Body of pancreas (tissue), 4 donors: ENCODE data around the gene SLC19A1. TPM values are rescaled to one million over a fixed set of nuclear protein-coding genes. Genes with fewer than 3 reads are reported as not detected.

Source experiments
- ATAC-seq: fragments of 150-250 bp; one replicate; pipeline ENCODE4 v1.9.1; 2016
- DNase-seq, 4 donors: peaks; one replicate each; pipeline ENCODE4 v3.0.0-alpha.2; 2019
- H3K27ac ChIP-seq, 4 donors: fragments of 200-600 bp; sonication (generic); 1 replicate in 3 of 4; 2 replicates in 1 of 4; pipeline versions ENCODE4 v1.5.1 to v1.6.1; 2016 to 2019; ENCODE audit warnings: mild to moderate bottlenecking in 1 of 4, mixed read lengths in 1 of 4, moderate library complexity in 1 of 4
- H3K27me3 ChIP-seq, 2 donors: fragments of 200-600 bp; sonication (generic); one replicate each; pipeline ENCODE4 v1.6.0; 2016; ENCODE audit warnings: mild to moderate bottlenecking in 1 of 2
- H3K36me3 ChIP-seq, 2 donors: fragments of 200-600 bp; sonication (generic); replicated peaks in 1 of 2; 2 replicates each; pipeline ENCODE4 v1.5.1; 2016; ENCODE audit warnings: low read depth in 2 of 2; ENCODE audit not compliant: insufficient read depth in 1 of 2
- H3K4me1 ChIP-seq: fragments of 200-600 bp; sonication (generic); one replicate; pipeline ENCODE4 v1.6.0; 2016
- H3K4me3 ChIP-seq, 2 donors: fragments of 200-600 bp; sonication (generic); 1 replicate in 1 of 2; 2 replicates in 1 of 2; pipeline ENCODE4 v1.5.1; 2016 to 2019
- H3K9me3 ChIP-seq, 3 donors: fragments of 200-600 bp; sonication (generic); 1 replicate in 2 of 3; 2 replicates in 1 of 3; pipeline ENCODE4 v1.5.1; 2016
- POLR2A ChIP-seq, 3 donors: fragments of 450-650 bp; IDR thresholded peaks; one replicate each; pipeline ENCODE4 v1.6.1; 2016; ENCODE audit warnings: antibody characterized with exemption in 3 of 3, mild to moderate bottlenecking in 2 of 3
- WGBS, 2 donors: methylation state at CpG; one replicate each; pipeline ENCODE4 v1.1.5; 2017; 5-methylcytosine and 5-hydroxymethylcytosine counted together
- intact Hi-C: fragments of 100-400 bp; cut with DNase I; formaldehyde crosslinking; loops from one replicate; pipeline ENCODE4 v1.15.1; 2023
- total RNA-seq, 2 donors: library from RNA; depleted of rRNA; stranded (reverse); fragments of >200 nt; gene quantifications; one replicate each; pipeline ENCODE4 v1.1.0, GENCODE V29; 2016
- TF ChIP-seq, protein P1 (sequence below), 7 experiments: fragments of 450-650 bp in 4 of 7; fragments of 200-600 bp in 3 of 7; sonication (generic) in 3 of 7; IDR thresholded peaks; one replicate each; pipeline ENCODE4 v1.5.1; 2016 to 2019; ENCODE audit warnings: antibody characterized with exemption in 7 of 7

The SLC19A1 gene
- total RNA-seq, 2 donors from 2014 or later = 2.6 to 7.0 TPM

DNA sequence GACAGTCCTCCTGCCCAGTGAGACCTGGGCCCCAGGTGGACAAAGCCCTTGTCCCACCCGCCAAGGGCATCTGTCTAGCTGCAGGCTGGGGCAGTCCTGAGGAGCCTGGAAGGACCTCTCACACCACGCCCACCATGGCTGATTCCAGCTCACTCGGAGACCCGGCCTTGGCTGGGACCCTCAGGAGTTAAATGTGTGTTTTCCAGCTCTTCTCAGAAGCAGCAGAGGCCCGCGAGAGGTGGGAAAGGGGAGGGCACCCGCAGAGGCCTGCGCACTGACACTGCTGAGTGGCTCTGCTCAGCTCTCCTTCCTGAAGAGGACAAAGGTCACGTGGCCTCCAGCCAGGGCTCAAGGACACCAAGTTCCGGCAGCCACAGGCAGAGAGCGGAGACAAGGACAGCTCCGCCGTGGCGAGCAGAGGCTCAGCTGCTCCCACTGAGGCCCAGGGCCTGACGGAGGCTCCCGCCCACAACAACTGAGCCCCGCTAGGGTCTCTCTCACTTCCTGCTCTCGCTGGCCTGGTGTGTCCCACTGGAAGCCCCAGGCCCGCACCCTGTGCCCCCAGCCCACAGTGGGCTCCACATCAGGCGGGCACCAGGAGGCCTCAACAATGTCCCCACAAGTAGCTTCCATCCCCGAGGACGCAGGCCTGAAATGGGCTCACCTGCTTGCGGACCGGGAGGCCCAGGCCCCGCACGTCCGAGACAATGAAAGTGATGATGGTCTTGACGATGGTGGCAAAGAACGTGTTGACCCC is 16.9 kb downstream of the SLC19A1 start:
- WGBS, 2 donors = 63 to 64% methylated on average over 12 to 29 of the region's 29 CpGs
- TF ChIP-seq POLR2A (IDR thresholded peaks at IDR 0.05) = no peak
- TF ChIP-seq, protein P1, sequence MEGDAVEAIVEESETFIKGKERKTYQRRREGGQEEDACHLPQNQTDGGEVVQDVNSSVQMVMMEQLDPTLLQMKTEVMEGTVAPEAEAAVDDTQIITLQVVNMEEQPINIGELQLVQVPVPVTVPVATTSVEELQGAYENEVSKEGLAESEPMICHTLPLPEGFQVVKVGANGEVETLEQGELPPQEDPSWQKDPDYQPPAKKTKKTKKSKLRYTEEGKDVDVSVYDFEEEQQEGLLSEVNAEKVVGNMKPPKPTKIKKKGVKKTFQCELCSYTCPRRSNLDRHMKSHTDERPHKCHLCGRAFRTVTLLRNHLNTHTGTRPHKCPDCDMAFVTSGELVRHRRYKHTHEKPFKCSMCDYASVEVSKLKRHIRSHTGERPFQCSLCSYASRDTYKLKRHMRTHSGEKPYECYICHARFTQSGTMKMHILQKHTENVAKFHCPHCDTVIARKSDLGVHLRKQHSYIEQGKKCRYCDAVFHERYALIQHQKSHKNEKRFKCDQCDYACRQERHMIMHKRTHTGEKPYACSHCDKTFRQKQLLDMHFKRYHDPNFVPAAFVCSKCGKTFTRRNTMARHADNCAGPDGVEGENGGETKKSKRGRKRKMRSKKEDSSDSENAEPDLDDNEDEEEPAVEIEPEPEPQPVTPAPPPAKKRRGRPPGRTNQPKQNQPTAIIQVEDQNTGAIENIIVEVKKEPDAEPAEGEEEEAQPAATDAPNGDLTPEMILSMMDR (IDR thresholded peaks at IDR 0.05) = no peak
- Histone ChIP-seq H3K27me3 (no peaks in the 10 kb centered on the region), H3K36me3 (no peaks in the 10 kb centered on the region), H3K9me3 (no peaks in the 10 kb centered on the region), H3K4me1 (peaks cover 10% of the 10 kb centered on the region), H3K27ac (no peak overlapping the region), H3K4me3 (no peak overlapping the region)
- intact Hi-C loops = no loop called here
- ATAC-seq = peak; percentile 59
- DNase-seq = peak; percentile 50 to 72 (median 63)

DNA sequence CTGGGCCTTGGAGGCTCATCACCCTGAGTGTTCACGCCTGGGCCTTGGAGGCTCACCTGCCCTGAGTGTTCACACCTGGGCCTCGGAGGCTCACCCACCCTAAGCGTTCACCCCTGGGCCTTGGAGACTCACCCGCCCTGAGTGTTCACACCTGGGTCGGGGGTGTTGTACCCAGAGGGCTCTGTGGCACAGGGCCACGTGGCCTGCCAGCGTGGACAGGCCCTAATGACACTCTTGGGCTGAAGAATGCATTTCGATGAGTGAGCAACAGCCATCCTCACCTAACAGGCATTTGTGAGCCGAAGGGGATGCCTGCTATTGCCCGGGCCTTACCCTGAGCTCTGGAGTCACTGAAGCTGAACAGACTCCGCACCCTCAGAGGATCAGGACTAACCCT is 17.5 kb downstream of the SLC19A1 start:
- H3K27me3 ChIP-seq = no peaks in the 10 kb centered on the region
- no peak overlapping the region for H3K4me3 ChIP-seq
- H3K27ac ChIP-seq = no peak overlapping the region
- peaks cover 10% of the 10 kb centered on the region for H3K4me1 ChIP-seq
- DNase-seq = peak in 1 of 4 donors; percentile 3
- intact Hi-C loops = no loop called here
- no peak for ATAC-seq
- no peak for TF ChIP-seq POLR2A (IDR thresholded peaks at IDR 0.05)
- TF ChIP-seq, protein P1 (IDR thresholded peaks at IDR 0.05) = no peak
- H3K36me3 ChIP-seq = no peaks in the 10 kb centered on the region
- no peaks in the 10 kb centered on the region for H3K9me3 ChIP-seq
- WGBS, 2 donors = 92 to 98% methylated on average over 8 to 10 of the region's 11 CpGs

DNA sequence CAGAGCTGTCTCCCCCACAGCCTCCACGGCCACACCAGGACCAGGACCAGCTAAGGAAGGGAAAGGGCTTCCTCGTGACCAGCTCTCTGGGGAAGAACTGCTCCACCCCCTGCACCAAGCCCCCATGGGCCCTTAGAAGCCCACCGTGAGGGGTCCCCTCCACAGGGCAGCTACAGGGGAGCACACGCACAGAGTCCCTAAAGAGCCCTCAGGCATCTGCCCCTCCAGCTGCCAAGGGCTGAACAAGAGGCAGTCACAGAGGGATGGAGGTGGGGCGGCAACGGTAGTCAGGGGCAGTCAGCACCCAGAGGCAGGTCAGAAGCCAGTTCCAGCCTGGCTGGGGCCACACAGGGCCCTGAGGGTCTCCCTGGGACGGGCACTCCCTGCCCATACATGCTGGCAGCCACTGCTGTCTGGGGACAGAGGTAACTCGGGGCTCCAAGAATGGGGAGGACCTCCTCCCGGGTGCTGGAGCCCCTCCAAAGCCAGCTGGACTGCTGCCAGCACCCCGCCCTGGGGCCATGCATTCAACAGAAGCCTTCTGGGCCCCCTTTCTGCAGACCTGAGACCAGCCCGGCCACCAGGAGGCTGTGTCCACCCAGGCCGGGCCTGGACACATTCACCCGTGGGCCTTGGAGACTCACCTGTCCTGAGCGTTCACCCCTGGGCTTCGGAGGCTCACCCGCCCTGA is 18.7 kb downstream of the SLC19A1 start:
- H3K27me3 ChIP-seq = no peaks in the 10 kb centered on the region
- TF ChIP-seq, protein P1 (IDR thresholded peaks at IDR 0.05) = no peak
- no peak for TF ChIP-seq POLR2A (IDR thresholded peaks at IDR 0.05)
- 87 to 93% methylated on average over 2 to 13 of the region's 16 CpGs for WGBS, 2 donors
- no peak overlapping the region for H3K4me3 ChIP-seq
- DNase-seq (peak in 2 of 4 donors; percentile 2 to 13), ATAC-seq (no peak)
- H3K9me3 ChIP-seq = no peaks in the 10 kb centered on the region
- no peak overlapping the region for H3K27ac ChIP-seq
- peaks cover 10% of the 10 kb centered on the region for H3K4me1 ChIP-seq
- H3K36me3 ChIP-seq = no peaks in the 10 kb centered on the region
- intact Hi-C loops = no loop called here

DNA sequence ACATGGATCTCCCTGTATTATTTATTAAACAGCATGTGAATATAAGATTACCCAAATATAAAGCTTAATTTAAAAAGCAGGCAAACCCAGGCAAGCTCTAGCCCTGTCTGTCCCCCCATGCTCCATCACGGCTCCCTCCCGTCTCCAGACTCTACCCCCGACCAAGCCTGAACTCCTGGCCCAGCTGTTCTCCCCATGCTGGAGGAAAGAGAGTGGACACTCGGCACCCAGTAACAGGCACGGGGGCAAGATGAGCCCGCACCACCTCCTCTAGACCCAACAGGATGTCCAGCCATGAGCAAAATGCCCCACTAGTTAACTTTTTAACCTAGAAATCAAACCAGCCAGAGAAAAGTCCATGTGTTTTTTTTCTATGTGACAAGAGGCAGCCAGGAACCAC is 19.3 kb downstream of the SLC19A1 start:
- TF ChIP-seq POLR2A (IDR thresholded peaks at IDR 0.05) = no peak
- TF ChIP-seq, protein P1 (IDR thresholded peaks at IDR 0.05) = no peak
- peak in 2 of 4 donors; percentile 2 to 4 for DNase-seq
- no peak overlapping the region for H3K27ac ChIP-seq

More for the DNA sequence above, 19.3 kb downstream of the SLC19A1 start:
- H3K9me3 ChIP-seq = no peaks in the 10 kb centered on the region
- no peak for ATAC-seq
- H3K4me3 ChIP-seq = no peak overlapping the region
- no peaks in the 10 kb centered on the region for H3K36me3 ChIP-seq
- peaks cover 10% of the 10 kb centered on the region for H3K4me1 ChIP-seq
- H3K27me3 ChIP-seq = no peaks in the 10 kb centered on the region
- intact Hi-C loops = no loop called here
- WGBS, 2 donors = 91 to 96% methylated on average over 6 of the region's 6 CpGs
